ENCODE data around the gene GRIN1. TPM values are rescaled to one million over a fixed set of nuclear protein-coding genes. Genes with fewer than 3 reads are reported as not detected.

GRIN1 gene
- total and polyA plus RNA-seq, 2 of the 13 experiments (the other 11 are each of a cell fraction or from before 2014, with no cell fraction given), result 0.13 TPM; not detected in 1

DNA sequence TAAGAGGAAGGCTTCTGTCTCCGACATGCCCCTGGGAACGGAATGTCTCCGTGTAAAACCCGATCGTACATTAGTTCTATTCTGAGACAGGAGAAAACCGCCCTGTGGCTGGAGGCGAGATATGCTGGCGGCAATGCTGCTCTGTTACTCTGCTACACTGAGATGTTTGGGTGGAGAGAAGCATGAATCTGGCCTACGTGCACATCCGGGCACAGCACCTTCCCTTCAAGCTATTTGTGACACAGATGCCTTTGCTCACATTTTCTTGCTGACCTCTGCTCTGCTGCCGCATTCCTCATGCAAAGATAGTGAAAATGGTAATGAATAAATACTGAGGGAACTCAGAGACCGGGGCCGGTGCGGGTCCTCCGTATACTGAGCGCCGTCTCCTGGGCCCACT, 22.2 kb upstream of the GRIN1 start (continued):
- TF ChIP-seq, protein P1, sequence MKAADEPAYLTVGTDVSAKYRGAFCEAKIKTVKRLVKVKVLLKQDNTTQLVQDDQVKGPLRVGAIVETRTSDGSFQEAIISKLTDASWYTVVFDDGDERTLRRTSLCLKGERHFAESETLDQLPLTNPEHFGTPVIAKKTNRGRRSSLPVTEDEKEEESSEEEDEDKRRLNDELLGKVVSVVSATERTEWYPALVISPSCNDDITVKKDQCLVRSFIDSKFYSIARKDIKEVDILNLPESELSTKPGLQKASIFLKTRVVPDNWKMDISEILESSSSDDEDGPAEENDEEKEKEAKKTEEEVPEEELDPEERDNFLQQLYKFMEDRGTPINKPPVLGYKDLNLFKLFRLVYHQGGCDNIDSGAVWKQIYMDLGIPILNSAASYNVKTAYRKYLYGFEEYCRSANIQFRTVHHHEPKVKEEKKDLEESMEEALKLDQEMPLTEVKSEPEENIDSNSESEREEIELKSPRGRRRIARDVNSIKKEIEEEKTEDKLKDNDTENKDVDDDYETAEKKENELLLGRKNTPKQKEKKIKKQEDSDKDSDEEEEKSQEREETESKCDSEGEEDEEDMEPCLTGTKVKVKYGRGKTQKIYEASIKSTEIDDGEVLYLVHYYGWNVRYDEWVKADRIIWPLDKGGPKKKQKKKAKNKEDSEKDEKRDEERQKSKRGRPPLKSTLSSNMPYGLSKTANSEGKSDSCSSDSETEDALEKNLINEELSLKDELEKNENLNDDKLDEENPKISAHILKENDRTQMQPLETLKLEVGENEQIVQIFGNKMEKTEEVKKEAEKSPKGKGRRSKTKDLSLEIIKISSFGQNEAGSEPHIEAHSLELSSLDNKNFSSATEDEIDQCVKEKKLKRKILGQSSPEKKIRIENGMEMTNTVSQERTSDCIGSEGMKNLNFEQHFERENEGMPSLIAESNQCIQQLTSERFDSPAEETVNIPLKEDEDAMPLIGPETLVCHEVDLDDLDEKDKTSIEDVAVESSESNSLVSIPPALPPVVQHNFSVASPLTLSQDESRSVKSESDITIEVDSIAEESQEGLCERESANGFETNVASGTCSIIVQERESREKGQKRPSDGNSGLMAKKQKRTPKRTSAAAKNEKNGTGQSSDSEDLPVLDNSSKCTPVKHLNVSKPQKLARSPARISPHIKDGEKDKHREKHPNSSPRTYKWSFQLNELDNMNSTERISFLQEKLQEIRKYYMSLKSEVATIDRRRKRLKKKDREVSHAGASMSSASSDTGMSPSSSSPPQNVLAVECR (CRISPR knock-in tag; IDR thresholded peaks at IDR 0.05; ENCODE audit: borderline replicate concordance), result peak; percentile 40; the same call in 1 of the 2 replicates
- TF ChIP-seq BCL6 (CRISPR knock-in tag; IDR thresholded peaks at IDR 0.05) (no peak), ZNF607 (CRISPR knock-in tag; IDR thresholded peaks at IDR 0.05; ENCODE audit: borderline replicate concordance) (no peak), RXRA (CRISPR knock-in tag; IDR thresholded peaks at IDR 0.05) (no peak), POLR2G (IDR thresholded peaks at IDR 0.05; ENCODE audit: low read depth, low read length) (0 out of 2 replicates have a peak, but pooled peaks have one; percentile 20), NFRKB (IDR thresholded peaks at IDR 0.05) (no peak), RXRB (CRISPR knock-in tag; IDR thresholded peaks at IDR 0.05; ENCODE audit: borderline replicate concordance) (peak; percentile 66; the same call in 1 of the 2 replicates), RCOR2 (CRISPR knock-in tag; IDR thresholded peaks at IDR 0.05) (no peak), RFX1 (IDR thresholded peaks at IDR 0.05) (no peak), SOX6 (IDR thresholded peaks at IDR 0.05) (no peak), SOX6 (CRISPR knock-in tag; IDR thresholded peaks at IDR 0.05) (no peak), PRMT3 (CRISPR knock-in tag; IDR thresholded peaks at IDR 0.05; ENCODE audit: borderline replicate concordance, low read depth) (no peak), TP53 (CRISPR knock-in tag; conservative IDR thresholded peaks at IDR 0.05) (no peak), RELA (CRISPR knock-in tag; IDR thresholded peaks at IDR 0.05) (no peak), POLR2A (IDR thresholded peaks at IDR 0.05; ENCODE audit: insufficient read depth in 1 of 2, low read depth in 2 of 2, low read length in 2 of 2) (no peak; a peak in 1 of 4 replicates), ZSCAN29 (CRISPR knock-in tag; conservative IDR thresholded peaks at IDR 0.05) (peak; percentile 56; the same call in 1 of the 2 replicates), HDAC1 (CRISPR knock-in tag; IDR thresholded peaks at IDR 0.05) (peak; percentile 48), RBM22 (optimal IDR thresholded peaks at IDR 0.05; ENCODE audit: low read length) (no peak)
- TF ChIP-seq, protein P2, sequence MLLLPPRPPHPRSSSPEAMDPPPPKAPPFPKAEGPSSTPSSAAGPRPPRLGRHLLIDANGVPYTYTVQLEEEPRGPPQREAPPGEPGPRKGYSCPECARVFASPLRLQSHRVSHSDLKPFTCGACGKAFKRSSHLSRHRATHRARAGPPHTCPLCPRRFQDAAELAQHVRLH (CRISPR knock-in tag; IDR thresholded peaks at IDR 0.05; ENCODE audit: borderline replicate concordance, low read depth), result 0 out of 2 replicates have a peak, but pooled peaks have one; percentile 16
- TF ChIP-seq, protein P3, sequence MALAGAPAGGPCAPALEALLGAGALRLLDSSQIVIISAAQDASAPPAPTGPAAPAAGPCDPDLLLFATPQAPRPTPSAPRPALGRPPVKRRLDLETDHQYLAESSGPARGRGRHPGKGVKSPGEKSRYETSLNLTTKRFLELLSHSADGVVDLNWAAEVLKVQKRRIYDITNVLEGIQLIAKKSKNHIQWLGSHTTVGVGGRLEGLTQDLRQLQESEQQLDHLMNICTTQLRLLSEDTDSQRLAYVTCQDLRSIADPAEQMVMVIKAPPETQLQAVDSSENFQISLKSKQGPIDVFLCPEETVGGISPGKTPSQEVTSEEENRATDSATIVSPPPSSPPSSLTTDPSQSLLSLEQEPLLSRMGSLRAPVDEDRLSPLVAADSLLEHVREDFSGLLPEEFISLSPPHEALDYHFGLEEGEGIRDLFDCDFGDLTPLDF (CRISPR knock-in tag; IDR thresholded peaks at IDR 0.05), result no peak
- TF ChIP-seq, protein P4, sequence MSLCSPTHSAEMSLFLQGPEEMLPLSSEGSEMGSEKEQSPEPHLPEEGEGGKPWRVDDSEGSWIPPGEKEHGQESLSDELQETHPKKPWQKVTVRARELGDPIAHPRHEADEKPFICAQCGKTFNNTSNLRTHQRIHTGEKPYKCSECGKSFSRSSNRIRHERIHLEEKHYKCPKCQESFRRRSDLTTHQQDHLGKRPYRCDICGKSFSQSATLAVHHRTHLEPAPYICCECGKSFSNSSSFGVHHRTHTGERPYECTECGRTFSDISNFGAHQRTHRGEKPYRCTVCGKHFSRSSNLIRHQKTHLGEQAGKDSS (CRISPR knock-in tag; IDR thresholded peaks at IDR 0.05; ENCODE audit: borderline replicate concordance, low read depth), result no peak
- TF ChIP-seq, protein P5, sequence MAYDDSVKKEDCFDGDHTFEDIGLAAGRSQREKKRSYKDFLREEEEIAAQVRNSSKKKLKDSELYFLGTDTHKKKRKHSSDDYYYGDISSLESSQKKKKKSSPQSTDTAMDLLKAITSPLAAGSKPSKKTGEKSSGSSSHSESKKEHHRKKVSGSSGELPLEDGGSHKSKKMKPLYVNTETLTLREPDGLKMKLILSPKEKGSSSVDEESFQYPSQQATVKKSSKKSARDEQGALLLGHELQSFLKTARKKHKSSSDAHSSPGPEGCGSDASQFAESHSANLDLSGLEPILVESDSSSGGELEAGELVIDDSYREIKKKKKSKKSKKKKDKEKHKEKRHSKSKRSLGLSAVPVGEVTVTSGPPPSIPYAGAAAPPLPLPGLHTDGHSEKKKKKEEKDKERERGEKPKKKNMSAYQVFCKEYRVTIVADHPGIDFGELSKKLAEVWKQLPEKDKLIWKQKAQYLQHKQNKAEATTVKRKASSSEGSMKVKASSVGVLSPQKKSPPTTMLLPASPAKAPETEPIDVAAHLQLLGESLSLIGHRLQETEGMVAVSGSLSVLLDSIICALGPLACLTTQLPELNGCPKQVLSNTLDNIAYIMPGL (CRISPR knock-in tag; IDR thresholded peaks at IDR 0.05; ENCODE audit: borderline replicate concordance in 1 of 2, low read depth in 1 of 2), result no peak

Measured in HepG2 (cell line).